T-helper 17 cell (primary cell): ENCODE results near the gene FBH1. TPM values are rescaled to one million over a fixed set of nuclear protein-coding genes. Genes with fewer than 3 reads are reported as not detected.
A peak's percentile ranks its signal among the peaks of the same experiment; 100 is the strongest.
"Not testable (repeated sequence)": the region's sequence is repeated elsewhere in the genome, so short reads cannot be mapped to it uniquely, and the experiment has no call there.

Experiments
- ATAC-seq: fragments of 150-1000 bp; cut with Tn5 transposase; 2 replicates; pipeline ENCODE4 v1.10.0; 2021; ENCODE audit warnings: mild to moderate bottlenecking, moderate library complexity
- DNase-seq, 3 donors: peaks; one replicate each; pipeline versions ENCODE4 v3.0.0 to v3.0.0-alpha.2; 2020 to 2021
- H3K9me3 ChIP-seq: one replicate; pipeline ENCODE4 v1.7.0; 2013; ENCODE audit warnings: low read length, mild to moderate bottlenecking; ENCODE audit not compliant: control insufficient read depth, poor library complexity, severe bottlenecking
- H3K27ac Mint-ChIP-seq: one replicate; pipeline ENCODE4 v1.8.0; 2022; ENCODE audit warnings: mild to moderate bottlenecking, moderate library complexity, mixed read lengths
- H3K27me3 Mint-ChIP-seq: one replicate; pipeline ENCODE4 v1.8.0; 2022; ENCODE audit warnings: mixed read lengths
- H3K36me3 Mint-ChIP-seq: one replicate; pipeline ENCODE4 v1.8.0; 2022; ENCODE audit warnings: low read depth, mixed read lengths
- H3K4me1 Mint-ChIP-seq: one replicate; pipeline ENCODE4 v1.8.0; 2022; ENCODE audit warnings: mild to moderate bottlenecking, mixed read lengths
- H3K4me3 Mint-ChIP-seq: one replicate; pipeline ENCODE4 v1.8.0; 2022; ENCODE audit warnings: mild to moderate bottlenecking, moderate library complexity, mixed read lengths
- total RNA-seq, 4 donors: library from RNA in 2 of 4; stranded (reverse) in 2 of 4; gene quantifications; one replicate each; pipeline ENCODE4 v1.2.3 and lab custom pipeline; 2022 to 2026

Gene FBH1
- total RNA-seq, 2 donors from 2014 or later = 51.6 to 69.0 TPM

DNA sequence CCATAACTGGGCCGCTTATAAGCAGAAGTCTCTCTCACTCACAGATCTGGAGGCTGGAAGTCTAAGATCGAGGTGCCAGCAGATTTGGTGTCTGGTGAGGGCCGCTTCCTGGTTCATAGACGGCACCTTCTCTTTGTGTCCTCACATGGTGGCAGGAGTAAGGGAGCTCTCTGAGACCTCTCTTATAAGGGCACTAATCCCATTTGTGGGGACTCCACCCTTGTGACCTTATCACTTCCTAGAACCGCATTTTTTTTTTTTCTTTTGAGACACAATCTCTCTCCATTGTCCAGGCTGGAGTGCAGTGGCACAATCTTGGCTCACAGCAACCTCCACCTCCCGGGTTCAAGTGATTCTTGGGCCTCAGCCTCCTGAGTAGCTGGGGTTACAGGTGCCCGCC is 8.1 kb downstream of the FBH1 start:
- no peak for DNase-seq
- Mint-ChIP-seq H3K27ac (peak overlapping the region; percentile 0), H3K4me1 (peaks cover 25% of the 10 kb centered on the region)

DNA sequence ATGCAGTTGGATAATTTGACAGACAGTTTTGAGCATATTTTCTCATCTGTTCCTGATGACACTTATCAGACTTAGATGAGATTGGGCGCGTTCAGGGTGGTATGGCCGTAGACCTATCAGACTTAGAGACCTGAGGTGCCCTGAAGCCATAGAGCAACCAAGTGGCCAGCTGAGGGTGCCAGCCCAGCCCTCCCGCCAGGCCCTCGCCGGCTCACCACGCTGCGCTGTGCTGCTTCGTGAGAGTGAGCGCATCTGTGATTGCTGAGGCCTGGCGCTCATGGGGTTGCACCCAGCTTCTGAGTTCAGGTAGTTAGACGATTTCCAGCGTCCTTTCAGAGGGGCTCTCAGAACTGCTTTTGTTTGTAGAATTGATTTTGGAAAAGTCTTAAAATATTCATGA is 10.2 kb downstream of the FBH1 start:
- no peaks in the 10 kb centered on the region for H3K36me3 Mint-ChIP-seq
- no peak for DNase-seq

More for the DNA sequence above, 8.1 kb downstream of the FBH1 start:
- H3K4me3 Mint-ChIP-seq = no peak overlapping the region
- no peaks in the 10 kb centered on the region for H3K9me3 ChIP-seq
- H3K36me3 Mint-ChIP-seq = peaks cover 2% of the 10 kb centered on the region
- no peak for ATAC-seq
- H3K27me3 Mint-ChIP-seq = no peaks in the 10 kb centered on the region

DNA sequence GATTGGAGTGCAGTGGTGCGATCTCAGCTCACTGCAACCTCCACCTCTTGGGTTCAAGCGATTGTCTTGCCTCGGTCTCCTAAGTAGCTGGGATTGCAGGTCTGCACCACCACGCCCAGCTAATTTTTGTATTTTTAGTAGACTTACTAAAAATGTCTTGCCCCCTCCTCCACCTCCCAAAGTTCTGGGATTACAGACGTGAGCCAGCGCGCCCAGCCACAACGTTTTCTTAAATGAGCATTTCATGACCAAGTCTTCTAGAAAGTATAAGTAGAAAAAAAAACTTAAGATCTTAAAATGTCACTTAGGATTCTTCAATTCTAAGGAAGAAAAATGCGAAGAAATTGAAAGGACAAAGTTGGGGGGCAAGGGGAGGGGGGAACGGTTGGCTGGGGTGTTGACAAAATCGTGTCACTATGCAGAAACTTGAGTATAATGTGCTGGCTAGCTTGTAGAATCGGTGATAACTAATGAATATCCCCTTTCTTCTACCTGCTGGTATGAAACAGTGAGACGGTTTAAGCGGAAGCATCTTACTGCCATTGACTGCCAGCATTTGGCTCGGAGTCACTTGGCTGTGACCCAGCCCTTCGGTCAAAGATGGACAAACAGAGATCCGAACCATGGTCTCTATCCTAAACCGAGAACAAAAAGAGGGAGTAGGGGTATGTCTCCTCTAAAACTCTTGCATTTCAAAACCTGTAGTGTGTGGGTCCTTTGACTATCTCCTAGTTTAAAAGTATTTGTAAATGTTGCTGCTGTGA is 12.7 kb downstream of the FBH1 start:
- Mint-ChIP-seq H3K36me3 (peaks cover 3% of the 10 kb centered on the region), H3K4me1 (peaks cover 12% of the 10 kb centered on the region), H3K4me3 (no peak overlapping the region), H3K27ac (no peak overlapping the region), H3K27me3 (no peaks in the 10 kb centered on the region)
- ATAC-seq = no peak
- DNase-seq = no peak
- no peaks in the 10 kb centered on the region for H3K9me3 ChIP-seq

More for the DNA sequence above, 10.2 kb downstream of the FBH1 start:
- Mint-ChIP-seq H3K4me3 (no peak overlapping the region), H3K27me3 (no peaks in the 10 kb centered on the region), H3K4me1 (peaks cover 17% of the 10 kb centered on the region), H3K27ac (no peak overlapping the region)
- no peak for ATAC-seq
- H3K9me3 ChIP-seq = no peaks in the 10 kb centered on the region

DNA sequence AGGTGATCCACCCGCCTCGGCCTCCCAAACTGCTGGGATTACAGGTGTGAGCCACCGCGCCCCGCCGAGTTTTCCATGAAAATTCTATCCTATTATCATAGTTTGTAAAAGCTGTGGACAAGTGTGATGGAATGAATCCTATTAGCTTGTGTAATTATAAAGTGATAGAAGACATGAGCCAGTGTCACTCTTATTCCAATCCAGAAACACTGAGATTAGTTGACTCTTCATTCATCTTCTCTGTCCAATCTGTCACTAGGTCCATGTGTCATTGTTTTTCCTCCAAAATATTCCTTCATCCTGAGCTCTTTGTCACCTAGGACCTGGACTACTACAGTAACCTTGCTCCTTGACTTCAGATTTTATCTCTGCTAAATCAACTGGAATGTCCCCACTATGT is 13.5 kb downstream of the FBH1 start:
- Mint-ChIP-seq H3K36me3 (peaks cover 3% of the 10 kb centered on the region), H3K4me1 (peaks cover 17% of the 10 kb centered on the region)
- no peak for ATAC-seq

DNA sequence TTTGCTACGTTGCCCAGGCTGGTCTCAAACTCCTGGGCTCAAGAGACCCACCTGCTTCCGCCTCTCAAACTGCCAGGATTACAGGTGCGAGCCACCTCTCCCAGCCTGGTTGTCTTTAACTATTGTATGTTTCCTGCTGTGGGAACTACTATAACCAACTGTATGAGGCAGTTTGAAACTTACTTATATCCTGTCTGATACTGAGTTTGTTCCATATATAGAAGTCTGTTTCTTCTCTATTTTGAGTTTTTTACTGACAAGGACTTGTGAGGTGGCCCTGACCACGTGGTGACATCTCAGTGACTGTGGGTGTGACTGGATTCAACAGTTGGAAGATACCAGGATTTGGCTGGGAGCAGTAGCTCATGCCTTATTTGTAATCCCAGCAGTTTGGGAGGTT is 14.2 kb downstream of the FBH1 start:
- DNase-seq (no peak), ATAC-seq (no peak)
- Mint-ChIP-seq H3K36me3 (peaks cover 3% of the 10 kb centered on the region), H3K4me3 (no peak overlapping the region), H3K27ac (no peak overlapping the region), H3K27me3 (no peaks in the 10 kb centered on the region), H3K4me1 (peaks cover 17% of the 10 kb centered on the region)
- no peaks in the 10 kb centered on the region for H3K9me3 ChIP-seq

More for the DNA sequence above, 13.5 kb downstream of the FBH1 start:
- H3K9me3 ChIP-seq = no peaks in the 10 kb centered on the region
- no peak for DNase-seq
- H3K27ac Mint-ChIP-seq = no peak overlapping the region
- H3K4me3 Mint-ChIP-seq = no peak overlapping the region
- no peaks in the 10 kb centered on the region for H3K27me3 Mint-ChIP-seq

DNA sequence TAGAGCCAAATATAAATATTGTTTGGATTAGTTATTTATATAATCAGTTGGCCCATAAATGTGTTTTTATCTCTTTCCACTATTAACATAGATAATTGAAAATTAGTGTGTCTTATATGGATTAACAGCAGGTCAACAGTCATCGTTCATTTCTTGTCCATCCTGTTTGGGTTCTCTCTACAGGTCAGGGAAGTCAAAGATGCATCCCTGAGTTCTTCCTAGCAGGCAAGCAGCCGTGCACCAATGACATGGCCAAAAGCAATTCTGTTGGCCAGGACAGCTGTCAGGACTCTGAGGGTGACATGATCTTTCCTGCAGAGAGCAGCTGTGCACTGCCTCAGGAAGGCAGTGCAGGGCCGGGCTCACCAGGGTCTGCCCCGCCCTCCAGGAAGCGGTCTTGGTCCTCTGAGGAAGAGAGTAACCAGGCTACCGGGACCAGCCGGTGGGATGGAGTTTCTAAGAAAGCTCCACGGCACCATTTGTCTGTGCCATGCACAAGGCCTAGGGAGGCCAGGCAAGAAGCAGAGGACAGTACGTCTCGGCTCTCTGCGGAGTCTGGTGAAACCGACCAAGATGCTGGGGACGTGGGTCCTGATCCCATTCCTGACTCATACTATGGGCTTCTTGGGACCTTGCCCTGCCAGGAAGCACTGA is 15.9 kb downstream of the FBH1 start:
- Mint-ChIP-seq H3K4me3 (no peak overlapping the region), H3K27me3 (no peaks in the 10 kb centered on the region), H3K36me3 (peaks cover 3% of the 10 kb centered on the region), H3K27ac (no peak overlapping the region), H3K4me1 (peaks cover 17% of the 10 kb centered on the region)
- DNase-seq = no peak
- no peak for ATAC-seq
- no peaks in the 10 kb centered on the region for H3K9me3 ChIP-seq

DNA sequence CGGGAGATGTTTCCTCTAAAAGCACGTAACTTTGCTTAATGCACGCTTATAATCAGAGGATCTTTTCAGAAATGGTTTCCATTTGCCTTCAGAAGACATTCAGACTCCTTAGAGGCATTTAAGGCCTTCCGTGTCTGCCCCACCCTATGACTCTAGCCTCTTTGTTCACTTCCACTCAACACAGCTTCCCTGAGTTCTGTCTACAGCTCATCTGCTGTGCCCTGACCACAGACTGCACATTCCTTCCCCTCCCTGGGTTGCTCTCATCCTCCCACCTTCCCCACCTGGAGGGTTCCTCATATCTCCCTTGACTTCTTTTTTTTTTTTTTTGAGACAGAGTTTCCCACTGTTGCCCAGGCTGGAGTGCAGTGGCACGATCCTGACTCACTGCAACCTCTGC is 16.6 kb downstream of the FBH1 start:
- Mint-ChIP-seq H3K4me3 (no peak overlapping the region), H3K4me1 (peaks cover 19% of the 10 kb centered on the region), H3K36me3 (peaks cover 6% of the 10 kb centered on the region), H3K27ac (no peak overlapping the region), H3K27me3 (no peaks in the 10 kb centered on the region)
- H3K9me3 ChIP-seq = no peaks in the 10 kb centered on the region
- no peak for DNase-seq
- no peak for ATAC-seq

DNA sequence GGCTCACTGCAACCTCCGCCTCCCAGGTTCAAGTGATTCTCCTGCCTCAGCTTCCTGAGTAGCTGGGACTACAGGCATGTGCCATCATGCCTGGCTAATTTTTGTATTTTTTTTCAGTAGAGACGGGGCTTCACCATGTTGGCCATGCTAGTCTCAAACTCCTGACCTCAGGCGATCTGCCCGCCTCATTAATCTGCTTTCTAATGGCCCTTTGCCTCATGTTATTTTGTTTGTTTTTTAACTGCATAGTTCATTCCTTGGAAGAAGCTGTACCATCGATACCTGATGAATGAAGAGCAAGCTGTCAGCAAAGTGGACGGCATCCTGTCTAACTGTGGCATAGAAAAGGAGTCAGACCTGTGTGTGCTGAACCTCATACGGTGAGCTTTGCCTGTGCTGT is 18.6 kb downstream of the FBH1 start:
- H3K4me1 Mint-ChIP-seq = peaks cover 20% of the 10 kb centered on the region
- H3K27me3 Mint-ChIP-seq, H3K9me3 ChIP-seq, H3K27ac Mint-ChIP-seq, H3K4me3 Mint-ChIP-seq, DNase-seq, ATAC-seq, H3K36me3 Mint-ChIP-seq: not testable (repeated sequence)

DNA sequence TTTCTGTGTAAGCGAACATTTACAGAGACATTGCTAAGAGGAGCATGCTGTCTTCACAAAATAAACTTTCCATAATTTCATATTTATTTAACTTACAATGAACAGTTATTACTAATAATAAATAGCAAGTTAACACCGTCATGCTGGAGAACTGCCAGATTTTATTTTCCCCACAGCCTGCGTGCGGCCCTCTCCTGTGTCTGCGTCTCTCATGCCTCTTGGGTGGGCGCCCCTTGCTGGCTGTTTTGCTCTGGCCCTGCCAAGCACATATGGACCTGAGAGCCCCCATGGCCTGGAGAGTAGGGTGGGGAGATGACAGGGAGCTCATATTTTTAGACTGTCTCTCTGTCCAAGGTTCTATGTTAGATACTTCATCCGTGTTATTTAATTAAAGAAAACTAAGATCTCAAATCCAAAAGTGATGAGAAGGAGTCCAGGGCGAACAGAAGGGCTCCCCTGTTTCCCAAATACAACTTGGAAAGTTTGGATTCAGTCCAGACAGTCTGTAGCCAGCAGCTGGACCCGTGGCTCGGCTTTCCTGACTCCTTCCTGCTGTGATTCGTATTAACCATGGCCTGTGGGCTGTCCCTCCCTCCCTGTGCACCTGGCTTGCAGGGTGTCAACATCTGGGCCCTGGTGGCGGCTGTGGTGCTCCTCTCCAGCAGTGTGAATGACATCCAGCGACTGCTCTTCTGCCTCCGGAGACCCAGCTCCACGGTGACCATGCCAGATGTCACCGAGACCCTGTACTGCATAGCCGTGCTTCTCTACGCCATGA is 20.5 kb downstream of the FBH1 start:
- H3K4me1 Mint-ChIP-seq = peaks cover 19% of the 10 kb centered on the region
- H3K36me3 Mint-ChIP-seq = peaks cover 10% of the 10 kb centered on the region

DNA sequence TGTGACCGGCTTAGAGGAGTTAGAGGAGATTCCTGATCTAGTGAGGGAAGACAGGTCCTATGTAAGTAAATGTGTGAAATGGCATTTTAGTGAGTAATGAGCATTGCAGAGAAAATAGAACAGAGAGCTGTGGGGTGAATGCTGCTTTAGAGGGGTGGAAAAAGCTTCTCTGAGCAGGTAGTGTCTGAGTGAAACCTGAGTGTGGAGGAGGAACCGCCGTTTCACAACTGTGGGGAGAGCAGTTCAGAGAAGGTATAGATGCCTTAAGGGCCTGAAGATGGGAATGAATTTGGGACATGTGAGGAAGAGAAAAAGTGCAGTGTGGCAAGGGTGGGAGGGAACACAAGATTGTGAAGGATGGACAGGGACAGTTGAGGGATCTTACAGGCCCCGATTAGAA is 21.6 kb downstream of the FBH1 start:
- peak overlapping the region; percentile 86 for H3K27ac Mint-ChIP-seq
- H3K27me3 Mint-ChIP-seq = no peaks in the 10 kb centered on the region
- ATAC-seq (no peak), DNase-seq (no peak)
- no peak overlapping the region for H3K4me3 Mint-ChIP-seq
- peaks cover 19% of the 10 kb centered on the region for H3K4me1 Mint-ChIP-seq
- H3K36me3 Mint-ChIP-seq = peaks cover 12% of the 10 kb centered on the region
- H3K9me3 ChIP-seq = no peaks in the 10 kb centered on the region

More for the DNA sequence above, 20.5 kb downstream of the FBH1 start:
- ATAC-seq (no peak), DNase-seq (no peak)
- H3K9me3 ChIP-seq = no peaks in the 10 kb centered on the region
- Mint-ChIP-seq H3K27ac (no peak overlapping the region), H3K4me3 (no peak overlapping the region), H3K27me3 (no peaks in the 10 kb centered on the region)

DNA sequence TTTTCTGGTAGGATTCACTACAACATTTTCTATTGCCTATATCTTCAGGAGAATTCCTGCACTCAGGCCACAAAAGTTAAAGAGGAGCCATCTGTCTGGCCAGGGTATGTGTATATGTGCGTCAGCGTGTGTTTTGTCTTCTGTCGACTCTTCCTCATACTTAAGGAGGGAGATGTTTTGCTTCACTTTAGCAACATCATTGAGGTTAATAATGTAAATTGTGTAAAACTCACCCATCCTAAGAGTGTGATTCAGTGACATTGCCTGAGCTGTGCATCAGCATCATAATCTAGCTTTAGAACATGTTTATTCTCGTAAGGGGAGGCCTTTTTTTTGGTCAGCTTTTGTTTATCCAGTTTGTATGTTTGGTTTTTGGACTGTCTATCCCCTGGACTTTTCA is 23.7 kb downstream of the FBH1 start:
- DNase-seq = no peak
- no peak for ATAC-seq
- Mint-ChIP-seq H3K36me3 (peaks cover 15% of the 10 kb centered on the region), H3K4me1 (peaks cover 11% of the 10 kb centered on the region), H3K27ac (no peak overlapping the region), H3K4me3 (no peak overlapping the region), H3K27me3 (no peaks in the 10 kb centered on the region)
- no peaks in the 10 kb centered on the region for H3K9me3 ChIP-seq

DNA sequence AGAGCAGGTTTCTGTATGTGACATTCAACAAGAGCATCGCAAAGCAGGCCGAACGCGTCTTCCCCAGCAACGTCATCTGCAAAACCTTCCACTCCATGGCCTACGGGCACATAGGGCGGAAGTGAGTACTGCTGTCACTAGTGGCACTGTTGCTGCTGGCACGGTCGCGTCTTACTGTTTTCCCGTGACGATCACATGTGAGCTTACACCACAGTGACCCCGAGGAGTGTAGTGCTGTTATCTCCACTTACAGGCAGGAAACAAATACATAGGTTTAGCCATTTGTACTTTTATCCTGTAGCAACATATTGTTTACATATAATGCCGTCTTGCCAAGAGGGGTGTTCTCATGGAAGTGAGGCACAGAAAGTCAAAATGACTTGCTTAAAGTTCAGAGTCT is 25.4 kb downstream of the FBH1 start:
- H3K27me3 Mint-ChIP-seq = no peaks in the 10 kb centered on the region
- H3K4me3 Mint-ChIP-seq = no peak overlapping the region
- H3K27ac Mint-ChIP-seq = peak overlapping the region; percentile 47
- no peaks in the 10 kb centered on the region for H3K9me3 ChIP-seq
- ATAC-seq (no peak), DNase-seq (no peak)
- H3K36me3 Mint-ChIP-seq = peaks cover 15% of the 10 kb centered on the region
- H3K4me1 Mint-ChIP-seq = peaks cover 11% of the 10 kb centered on the region

DNA sequence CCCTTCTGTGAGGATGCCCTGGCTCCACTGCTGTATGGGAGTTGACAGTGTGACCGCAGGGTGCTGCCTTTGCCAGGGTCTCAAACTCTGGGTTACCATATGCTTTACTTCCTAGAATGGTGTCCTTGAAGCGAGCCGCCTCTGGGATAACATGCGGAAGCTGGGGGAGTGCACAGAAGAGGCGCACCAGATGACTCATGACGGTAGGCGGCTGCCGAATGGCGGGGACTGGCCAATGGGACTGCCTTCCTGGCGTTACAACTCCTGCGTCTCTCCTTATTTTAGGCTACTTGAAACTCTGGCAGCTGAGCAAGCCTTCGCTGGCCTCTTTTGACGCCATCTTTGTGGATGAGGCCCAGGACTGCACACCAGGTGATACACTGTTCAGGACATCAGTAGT is 27.3 kb downstream of the FBH1 start:
- peaks cover 16% of the 10 kb centered on the region for H3K36me3 Mint-ChIP-seq

More for the DNA sequence above, 27.3 kb downstream of the FBH1 start:
- no peaks in the 10 kb centered on the region for H3K27me3 Mint-ChIP-seq
- no peak for ATAC-seq
- H3K27ac Mint-ChIP-seq = no peak overlapping the region
- no peaks in the 10 kb centered on the region for H3K9me3 ChIP-seq
- DNase-seq = no peak
- H3K4me3 Mint-ChIP-seq = no peak overlapping the region
- peaks cover 12% of the 10 kb centered on the region for H3K4me1 Mint-ChIP-seq
